GM12878 (cell line): ENCODE measurements around the gene ARHGAP26. TPM values are rescaled to one million over a fixed set of nuclear protein-coding genes. Genes with fewer than 3 reads are reported as not detected.

Experiments used
- NBN ChIP-seq: fragments of 450-650 bp; IDR thresholded peaks from 2 replicates; pipeline ENCODE4 v1.6.1; 2016
- NFYB ChIP-seq: IDR thresholded peaks from 2 replicates; pipeline ENCODE4 v1.6.1; 2011; ENCODE audit warnings: low read depth, mild to moderate bottlenecking, low read length, improper control_type of control experiment, moderate library complexity; ENCODE audit not compliant: insufficient read depth
- PKNOX1 ChIP-seq: fragments of 450-650 bp; IDR thresholded peaks from 2 replicates; pipeline ENCODE4 v1.6.1; 2016; ENCODE audit warnings: mild to moderate bottlenecking
- REST ChIP-seq: IDR thresholded peaks from 2 replicates; pipeline ENCODE4 v1.6.1; 2012; ENCODE audit warnings: mild to moderate bottlenecking, low read depth, low read length
- SIX5 ChIP-seq: IDR thresholded peaks from 2 replicates; pipeline ENCODE4 v1.6.1; 2011; ENCODE audit warnings: mild to moderate bottlenecking, low read depth, low read length, moderate library complexity; ENCODE audit not compliant: severe bottlenecking
- ZBTB40 ChIP-seq: fragments of 450-650 bp; IDR thresholded peaks from 2 replicates; pipeline ENCODE4 v1.6.1; 2016; ENCODE audit warnings: mild to moderate bottlenecking, moderate library complexity, borderline replicate concordance
- ZSCAN29 ChIP-seq: fragments of 450-650 bp; IDR thresholded peaks from 2 replicates; pipeline ENCODE4 v1.6.1; 2017; ENCODE audit warnings: mild to moderate bottlenecking, moderate library complexity
- polyA plus RNA-seq, 11 experiments: library from polyadenylated mRNA; depleted of rRNA in 4 of 11; unstranded in 6 of 11; stranded (reverse) in 5 of 11; fragments of >200 nt; fragmentation: Nextera tagmentation in 4 of 11; fragmentation: Illumina TruSeq in 1 of 11; extraction: Ambion mirVana in 4 of 11; extraction: Trizol in 1 of 11; gene quantifications; 1 replicate in 1 of 11; 2 replicates in 10 of 11; pipeline versions ENCODE4 v1.2.1 to v1.2.3, GENCODE V29; 2011 to 2016; ENCODE audit warnings: inconsistent platforms in 2 of 11, missing spikeins in 2 of 11, low read depth in 1 of 11
- total RNA-seq, 4 experiments: library from RNA; depleted of rRNA in 3 of 4; stranded (reverse); fragments of >200 nt in 3 of 4; fragmentation: Illumina TruSeq in 1 of 4; extraction: Trizol in 1 of 4; gene quantifications; 2 replicates each; pipeline versions ENCODE4 v1.2.1 to v1.2.3, GENCODE V29; 2013 to 2021

Gene ARHGAP26
- total and polyA plus RNA-seq, 10 of the 15 experiments (the other 5 are each of a cell fraction or from before 2014, with no cell fraction given): 9.4 to 41.5 (median 19.3) TPM

GRCh38 chr5:143161885-143162540, 391.8 kb downstream of the ARHGAP26 start (continued):
- TF ChIP-seq ZBTB40 (no peak), NBN (no peak), ZSCAN29 (no peak), PKNOX1 (no peak), REST (no peak), NFYB (no peak), SIX5 (no peak)
